H9 (cell line): ENCODE data around the gene NYAP1. TPM values are rescaled to one million over a fixed set of nuclear protein-coding genes. Genes with fewer than 3 reads are reported as not detected.

Source experiments
- DNase-seq: peaks from one replicate; pipeline ENCODE4 v3.0.0-alpha.2; 2017
- H2AFZ ChIP-seq: one replicate; pipeline ENCODE4 v1.6.1; 2013; ENCODE audit warnings: mild to moderate bottlenecking, low read length, control low read depth, moderate library complexity
- H2AK5ac ChIP-seq: 2 replicates; pipeline ENCODE4 v1.6.1; 2013; ENCODE audit warnings: low read length, control low read depth, mixed read lengths; ENCODE audit not compliant: insufficient read length
- H2BK120ac ChIP-seq: one replicate; pipeline ENCODE4 v1.6.1; 2013; ENCODE audit warnings: low read depth, mild to moderate bottlenecking, low read length, control low read depth, inconsistent platforms; ENCODE audit not compliant: poor library complexity, severe bottlenecking
- H2BK12ac ChIP-seq: 2 replicates; pipeline ENCODE4 v1.6.1; 2013; ENCODE audit warnings: low read length, control low read depth, mixed read lengths, low read depth; ENCODE audit not compliant: insufficient read length
- H2BK15ac ChIP-seq: 2 replicates; pipeline ENCODE4 v1.6.1; 2013; ENCODE audit warnings: low read depth, low read length, control low read depth
- H2BK20ac ChIP-seq: one replicate; pipeline ENCODE4 v1.6.1; 2013; ENCODE audit warnings: low read depth, mild to moderate bottlenecking, low read length, control low read depth, inconsistent platforms; ENCODE audit not compliant: poor library complexity, severe bottlenecking
- H2BK5ac ChIP-seq: 2 replicates; pipeline ENCODE4 v1.6.1; 2013; ENCODE audit warnings: low read length, control low read depth, mixed read lengths; ENCODE audit not compliant: insufficient read length
- H3K14ac ChIP-seq: 2 replicates; pipeline ENCODE4 v1.6.1; 2013; ENCODE audit warnings: low read length, control low read depth; ENCODE audit not compliant: insufficient read depth
- H3K18ac ChIP-seq: 2 replicates; pipeline ENCODE4 v1.6.1; 2013; ENCODE audit warnings: low read depth, mild to moderate bottlenecking, mixed read lengths, low read length, control low read depth; ENCODE audit not compliant: insufficient read length
- H3K23ac ChIP-seq: 2 replicates; pipeline ENCODE4 v1.6.1; 2013; ENCODE audit warnings: low read length, control low read depth, mixed read lengths, low read depth; ENCODE audit not compliant: insufficient read length
- H3K23me2 ChIP-seq: 2 replicates; pipeline ENCODE4 v1.6.1; 2013; ENCODE audit warnings: low read depth, mild to moderate bottlenecking, mixed read lengths, low read length, control low read depth; ENCODE audit not compliant: insufficient read length, poor library complexity, severe bottlenecking
- H3K27ac ChIP-seq: 2 replicates; pipeline ENCODE4 v1.5.1; 2013; ENCODE audit warnings: low read length, control low read depth, mixed read lengths, low read depth; ENCODE audit not compliant: insufficient read length
- H3K27me3 ChIP-seq: 2 replicates; pipeline ENCODE4 v1.6.1; 2013; ENCODE audit warnings: low read length, control low read depth, inconsistent platforms; ENCODE audit not compliant: insufficient read depth
- H3K4ac ChIP-seq: 2 replicates; pipeline ENCODE4 v1.6.1; 2013; ENCODE audit warnings: low read depth, mild to moderate bottlenecking, control low read depth, inconsistent platforms, low read length, moderate library complexity
- H3K4me1 ChIP-seq: 2 replicates; pipeline ENCODE4 v1.6.1; 2013; ENCODE audit warnings: low read length, control low read depth, inconsistent platforms; ENCODE audit not compliant: insufficient read depth
- H3K4me2 ChIP-seq: 2 replicates; pipeline ENCODE4 v1.6.1; 2013; ENCODE audit warnings: low read length, control low read depth, mixed read lengths; ENCODE audit not compliant: insufficient read length, insufficient read depth
- H3K56ac ChIP-seq: 2 replicates; pipeline ENCODE4 v1.6.1; 2013; ENCODE audit warnings: low read depth, mild to moderate bottlenecking, mixed read lengths, low read length, control low read depth; ENCODE audit not compliant: insufficient read length
- H3K79me1 ChIP-seq: 2 replicates; pipeline ENCODE4 v1.6.1; 2013; ENCODE audit warnings: low read depth, mild to moderate bottlenecking, moderate library complexity, low read length, control low read depth, inconsistent platforms; ENCODE audit not compliant: insufficient read depth, poor library complexity, severe bottlenecking
- H3K79me2 ChIP-seq: 2 replicates; pipeline ENCODE4 v1.6.1; 2013; ENCODE audit warnings: low read length, control low read depth, inconsistent platforms; ENCODE audit not compliant: insufficient read depth
- H3K9ac ChIP-seq: 2 replicates; pipeline ENCODE4 v1.6.1; 2013; ENCODE audit warnings: low read length, control low read depth, mixed read lengths; ENCODE audit not compliant: insufficient read length; ENCODE audit errors: extremely low read depth
- H3K9me3 ChIP-seq: one replicate; pipeline ENCODE4 v1.6.1; 2013; ENCODE audit warnings: low read depth, low read length, inconsistent platforms; ENCODE audit not compliant: control insufficient read depth
- H3T11ph ChIP-seq: one replicate; pipeline ENCODE4 v1.6.1; 2013; ENCODE audit warnings: mild to moderate bottlenecking, low read length, control low read depth, inconsistent platforms
- H4K20me1 ChIP-seq: one replicate; pipeline ENCODE4 v1.6.1; 2013; ENCODE audit not compliant: control insufficient read depth, insufficient read length, insufficient read depth
- H4K5ac ChIP-seq: 2 replicates; pipeline ENCODE4 v1.6.1; 2013; ENCODE audit warnings: low read depth, mild to moderate bottlenecking, mixed read lengths, low read length, control low read depth; ENCODE audit not compliant: insufficient read length
- H4K8ac ChIP-seq: replicated peaks from 2 replicates; pipeline ENCODE4 v1.6.1; 2013; ENCODE audit warnings: low read length, control low read depth, mixed read lengths, low read depth; ENCODE audit not compliant: insufficient read length
- H4K91ac ChIP-seq: 2 replicates; pipeline ENCODE4 v1.6.1; 2013; ENCODE audit warnings: low read depth, mild to moderate bottlenecking, moderate library complexity, mixed read lengths, low read length, control low read depth; ENCODE audit not compliant: insufficient read length
- H3K27ac Mint-ChIP-seq, 3 experiments: 2 replicates in 2 of 3; 3 replicates in 1 of 3; pipeline ENCODE4 v1.8.0; 2020 to 2021; ENCODE audit warnings: mixed read lengths in 3 of 3, mild to moderate bottlenecking in 1 of 3, moderate library complexity in 1 of 3
- H3K27me3 Mint-ChIP-seq: 2 replicates; pipeline ENCODE4 v1.8.0; 2021; ENCODE audit warnings: low read depth, mild to moderate bottlenecking, moderate library complexity, mixed read lengths
- H3K36me3 Mint-ChIP-seq, 3 experiments: 2 replicates in 2 of 3; 3 replicates in 1 of 3; pipeline ENCODE4 v1.8.0; 2020 to 2021; ENCODE audit warnings: low read depth in 3 of 3, mixed read lengths in 3 of 3; ENCODE audit not compliant: insufficient read depth in 1 of 3
- H3K4me1 Mint-ChIP-seq, 2 experiments: 2 replicates each; pipeline ENCODE4 v1.8.0; 2020; ENCODE audit warnings: mixed read lengths in 2 of 2
- H3K4me3 Mint-ChIP-seq, 2 experiments: 2 replicates in 1 of 2; 3 replicates in 1 of 2; pipeline ENCODE4 v1.8.0; 2020 to 2021; ENCODE audit warnings: mild to moderate bottlenecking in 2 of 2, mixed read lengths in 2 of 2, moderate library complexity in 1 of 2
- H3K9me3 Mint-ChIP-seq, 2 experiments: 2 replicates in 1 of 2; 3 replicates in 1 of 2; pipeline ENCODE4 v1.8.0; 2020; ENCODE audit warnings: mild to moderate bottlenecking in 2 of 2, mixed read lengths in 2 of 2, moderate library complexity in 1 of 2
- CTCF ChIP-seq: fragments of 200-600 bp; sonication (generic); conservative IDR thresholded peaks from 3 replicates; pipeline ENCODE4 v1.8.0; 2021; ENCODE audit warnings: antibody characterized with exemption, mild to moderate bottlenecking
- WGBS: extraction: QIAGEN DNeasy Blood & Tissue Kit; methylation state at CpG from one replicate; pipeline ENCODE4 v1.1.7; 2013; ENCODE audit warnings: missing lambda C conversion rate, low lambda C conversion rate, mixed read lengths; ENCODE audit not compliant: insufficient read length; ENCODE audit errors: extremely low coverage; 5-methylcytosine and 5-hydroxymethylcytosine counted together
- total RNA-seq: library from RNA; stranded (reverse); gene quantifications from 2 replicates; pipeline ENCODE4 v1.2.1, GENCODE V29; 2021

Gene NYAP1
- total RNA-seq, 1 experiment from 2014 or later = 3.2 TPM

- H3K18ac ChIP-seq = no peak overlapping the region
- no peak overlapping the region for H3K23ac ChIP-seq
- no peak overlapping the region for H4K8ac ChIP-seq
- H2BK120ac ChIP-seq = no peak overlapping the region
- H4K91ac ChIP-seq = no peak overlapping the region
- peaks cover 4% of the 10 kb centered on the region for H4K20me1 ChIP-seq
- no peak overlapping the region for H3K4me2 ChIP-seq
- Mint-ChIP-seq H3K9me3 (no peaks in the 10 kb centered on the region), H3K27me3 (peaks cover 7% of the 10 kb centered on the region), H3K36me3 (peaks cover 0 to 3% (median 0%) of the 10 kb centered on the region in 3 experiments; a peak in 1 of 7 replicates), H3K27ac (0 out of 7 replicates have a peak overlapping the region, but pooled peaks of 1 of the 3 experiments have one; percentile 7), H3K4me3 (no peak overlapping the region), H3K4me1 (peaks cover 6 to 11% of the 10 kb centered on the region in 2 experiments; a peak in 3 of 4 replicates)
- no peak overlapping the region for H2AK5ac ChIP-seq
- no peak overlapping the region for H2BK15ac ChIP-seq
- no peak overlapping the region for H2BK12ac ChIP-seq
- no peaks in the 10 kb centered on the region for H3K27me3 ChIP-seq
- no peaks in the 10 kb centered on the region for H3K4me1 ChIP-seq
- no peak overlapping the region for H3K4ac ChIP-seq
- no peak overlapping the region for H3K27ac ChIP-seq
- no peak overlapping the region for H4K5ac ChIP-seq
- no peak overlapping the region for H3K9ac ChIP-seq
- TF ChIP-seq CTCF = no peak
- H3T11ph ChIP-seq = no peak overlapping the region
- H3K23me2 ChIP-seq = no peaks in the 10 kb centered on the region
- H3K56ac ChIP-seq = no peak overlapping the region
- no peak overlapping the region for H2AFZ ChIP-seq
- no peak overlapping the region for H3K14ac ChIP-seq
- no peaks in the 10 kb centered on the region for H3K79me2 ChIP-seq
- no peak overlapping the region for H2BK20ac ChIP-seq
- H2BK5ac ChIP-seq = no peak overlapping the region
- DNase-seq = no peak
- H3K9me3 ChIP-seq = no peaks in the 10 kb centered on the region
- no CpG with 5 or more reads among the region's 2 CpGs for WGBS
- no peaks in the 10 kb centered on the region for H3K79me1 ChIP-seq
These were observed 18.9 kb upstream of the NYAP1 start for GRCh38 chr7:100464791-100465190.
